DMS153 treated with DMSO at 0.1 percent for 48 hours (cell line): ENCODE results near the gene EYA4.

Experiments used
- DNase-seq: peaks from one replicate; lab custom pipeline; 2025; ENCODE audit not compliant: unreplicated experiment; lab: John Stamatoyannopoulos, UW

The EYA4 gene

GRCh38 chr6:133348846-133349245 is 107.7 kb downstream of the EYA4 start:
- DNase-seq = no peak

- no peak for DNase-seq
Observed at GRCh38 chr6:133350928-133351327, 109.8 kb downstream of the EYA4 start.

GRCh38 chr6:133352046-133352445 is 110.9 kb downstream of the EYA4 start:
- no peak for DNase-seq

GRCh38 chr6:133353061-133353460 is 111.9 kb downstream of the EYA4 start:
- no peak for DNase-seq

DNA sequence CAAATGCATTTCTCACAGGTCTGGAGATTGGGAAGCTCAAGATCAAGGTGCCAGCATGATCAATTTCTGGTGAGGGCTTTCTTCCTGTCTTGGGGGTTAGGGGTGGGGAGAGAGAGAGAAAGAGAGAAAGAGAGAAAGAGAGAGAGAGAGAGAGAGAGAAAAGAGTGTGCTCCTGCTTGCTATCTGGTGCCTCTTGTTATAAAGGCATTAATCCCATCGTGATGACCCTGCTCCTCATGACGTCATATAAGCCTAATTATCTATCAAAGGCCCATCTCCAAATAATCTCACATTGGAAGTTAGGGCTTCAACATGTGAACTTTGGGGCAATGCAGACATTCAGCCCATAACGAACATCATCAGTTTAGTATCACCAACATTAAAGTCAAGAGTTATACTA is 114.8 kb downstream of the EYA4 start:
- DNase-seq = no peak

DNA sequence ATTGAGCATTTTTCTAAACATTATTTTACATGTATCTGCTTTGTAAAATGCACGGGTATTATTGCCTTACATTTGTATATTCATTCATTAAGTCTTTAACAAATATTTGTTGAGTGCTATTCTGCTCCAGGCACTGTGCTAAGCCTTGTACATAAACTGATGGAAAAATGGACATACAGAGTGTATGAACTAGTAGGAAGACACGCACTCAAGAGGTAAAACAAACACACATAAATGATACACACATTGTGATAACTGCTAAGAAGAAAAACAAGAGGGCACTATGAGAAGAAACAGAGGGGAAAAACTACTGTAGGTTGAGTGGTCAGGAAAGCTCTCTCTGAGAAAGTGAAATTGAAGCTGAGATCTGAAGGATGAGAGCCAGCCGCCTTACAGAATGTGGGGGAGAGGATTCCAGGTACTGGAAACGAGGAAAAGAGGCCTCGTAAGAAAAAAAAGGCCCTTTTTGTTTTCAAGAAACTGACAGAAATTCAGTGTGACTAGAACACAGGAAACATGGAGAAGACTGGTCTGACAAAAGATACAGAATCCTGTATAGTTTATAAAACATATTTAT is 117.5 kb downstream of the EYA4 start:
- DNase-seq = no peak

DNA sequence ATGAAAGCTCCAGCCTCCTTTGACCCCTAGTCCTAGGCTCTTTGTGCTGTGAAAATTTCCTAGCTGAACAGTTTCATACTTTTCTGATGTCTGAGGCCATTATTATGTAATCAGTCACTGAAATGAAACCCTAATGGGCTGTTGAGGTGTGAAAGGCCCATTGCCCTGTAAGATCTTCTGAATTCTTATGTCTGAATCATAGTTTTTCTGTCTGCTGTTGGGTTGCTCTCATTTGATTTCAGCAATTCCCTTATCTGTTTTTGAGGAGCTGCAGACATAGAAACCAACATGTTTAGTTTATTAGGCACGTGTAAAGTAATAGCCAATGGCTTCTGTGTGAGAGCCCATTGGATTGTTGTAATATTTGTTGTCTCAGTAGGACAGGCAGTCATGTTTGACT is 118.1 kb downstream of the EYA4 start:
- no peak for DNase-seq

- no peak for DNase-seq
Observed at GRCh38 chr6:133359760-133360159, 118.6 kb downstream of the EYA4 start.

GRCh38 chr6:133360194-133360593 is 119.0 kb downstream of the EYA4 start:
- no peak for DNase-seq

GRCh38 chr6:133362813-133363212 is 121.7 kb downstream of the EYA4 start:
- DNase-seq = no peak

GRCh38 chr6:133368664-133369063 is 127.5 kb downstream of the EYA4 start:
- DNase-seq = peak; percentile 41

- no peak for DNase-seq
Observed at GRCh38 chr6:133369773-133370272, 128.7 kb downstream of the EYA4 start.

DNA sequence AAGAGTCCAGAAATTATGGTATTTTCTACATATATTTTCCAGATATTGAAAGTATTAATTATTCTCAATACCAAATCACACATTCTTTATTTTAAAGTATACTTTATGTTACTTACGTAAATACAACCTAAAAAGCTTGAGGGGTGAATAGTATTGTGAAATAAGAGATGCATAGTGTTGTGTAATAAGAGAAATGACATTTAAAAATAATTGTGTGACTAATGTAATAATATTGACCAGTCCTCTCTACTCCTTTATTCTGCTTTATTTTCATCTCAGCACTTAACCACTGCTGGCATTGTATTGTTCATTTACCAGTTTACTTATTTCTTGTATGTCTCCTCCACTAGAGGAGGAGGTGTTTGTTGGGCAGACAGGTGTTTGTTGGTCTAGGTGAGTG is 135.6 kb downstream of the EYA4 start:
- DNase-seq = no peak

GRCh38 chr6:133377219-133377618 is 136.1 kb downstream of the EYA4 start:
- no peak for DNase-seq

GRCh38 chr6:133380047-133380446 is 138.9 kb downstream of the EYA4 start:
- DNase-seq = no peak

DNA sequence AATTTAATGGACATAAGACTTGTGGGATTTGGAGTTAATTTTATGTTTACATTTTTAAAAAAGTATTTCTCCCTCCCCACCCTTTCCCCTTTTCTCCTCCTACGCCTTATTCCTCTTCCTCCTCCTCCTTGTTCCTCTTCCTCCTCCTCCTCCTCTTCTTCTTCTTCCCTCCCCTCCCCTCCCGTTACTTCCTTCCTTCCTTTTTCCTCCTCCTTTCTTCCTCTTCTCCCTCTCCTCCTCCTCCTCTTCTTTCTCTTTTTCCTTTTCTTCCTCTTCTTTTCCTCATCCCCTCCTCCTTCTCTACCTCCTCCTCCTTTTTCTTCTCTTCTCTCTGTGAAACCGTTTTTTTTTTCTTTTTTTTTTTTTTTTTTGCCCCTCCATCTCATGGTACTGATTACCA is 139.6 kb downstream of the EYA4 start:
- no peak for DNase-seq

DNA sequence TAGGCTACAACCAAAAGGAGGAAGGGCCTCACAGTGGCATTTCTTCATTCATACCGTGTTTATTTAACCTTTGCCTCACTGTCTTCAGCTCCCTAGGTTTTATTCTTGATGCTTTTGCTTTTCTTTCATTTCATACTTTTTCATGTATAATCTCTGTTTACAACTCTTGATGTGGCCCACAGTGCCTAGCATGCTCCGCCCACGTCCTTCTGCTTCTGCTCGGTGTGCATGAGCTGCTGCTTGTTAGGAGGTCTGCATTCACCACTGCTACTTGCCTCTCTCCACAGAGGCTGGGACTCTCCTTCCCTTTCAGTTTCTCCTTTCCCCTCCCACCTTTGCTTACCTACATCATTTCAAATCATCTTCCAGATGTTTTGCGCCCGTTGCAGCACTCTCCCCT is 147.6 kb downstream of the EYA4 start:
- DNase-seq = no peak

DNA sequence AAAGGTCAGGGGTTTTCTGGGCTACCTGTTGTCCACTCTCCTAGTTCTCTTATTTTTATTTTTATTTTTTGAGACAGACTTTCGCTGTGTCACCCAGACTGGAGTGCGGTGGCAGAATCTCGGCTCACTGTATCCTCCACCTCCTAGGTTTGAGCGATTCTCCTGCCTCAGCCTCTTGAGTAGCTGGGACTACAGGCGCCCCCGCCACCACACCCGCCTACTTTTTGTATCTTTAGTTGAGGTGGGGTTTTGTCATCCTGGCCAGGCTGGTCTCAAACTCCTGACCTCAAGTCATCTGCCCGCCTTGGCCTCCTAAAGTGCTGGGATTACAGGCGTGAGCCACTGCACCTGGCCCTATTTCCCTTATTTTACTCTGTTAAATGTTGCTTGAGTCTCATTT is 149.0 kb downstream of the EYA4 start:
- DNase-seq = no peak

DNA sequence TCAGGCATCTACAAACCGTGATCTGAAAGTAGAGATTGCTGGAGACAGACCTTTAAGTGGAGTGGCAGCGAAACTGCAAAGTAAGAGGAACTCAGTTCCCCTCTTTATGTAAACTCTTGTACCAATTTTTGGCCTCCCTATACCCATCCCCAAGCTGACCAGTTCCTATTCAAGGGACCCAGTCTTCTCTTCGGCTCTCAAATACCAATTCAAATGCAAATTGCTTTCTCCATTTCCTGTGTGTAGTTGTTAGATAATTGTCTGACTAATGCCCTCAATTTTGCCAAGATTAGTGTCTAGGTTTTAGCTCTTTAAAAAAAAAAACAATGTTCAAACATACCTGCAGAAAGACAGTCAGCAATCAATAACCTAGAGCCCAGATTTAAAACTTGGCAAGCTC is 150.9 kb downstream of the EYA4 start:
- DNase-seq = no peak

DNA sequence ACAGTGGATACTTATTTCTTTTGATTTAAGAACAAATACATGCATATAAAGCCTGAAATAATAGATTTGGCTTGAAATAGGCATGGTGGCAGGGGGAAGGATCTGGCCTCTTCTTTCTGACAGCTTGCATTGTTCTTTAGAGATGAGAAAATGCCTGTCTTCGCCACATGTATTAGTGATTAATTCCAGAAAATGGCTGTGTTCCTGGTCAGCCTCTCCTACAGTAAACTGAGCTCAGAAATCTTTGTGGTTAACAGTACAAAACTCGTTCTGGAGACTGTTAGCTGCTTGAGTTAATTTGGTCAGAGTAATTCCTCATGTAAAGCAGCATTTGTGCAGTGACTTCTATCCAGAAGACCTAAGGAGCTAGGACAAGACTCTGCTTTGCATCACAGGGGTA is 151.5 kb downstream of the EYA4 start:
- DNase-seq = no peak

DNA sequence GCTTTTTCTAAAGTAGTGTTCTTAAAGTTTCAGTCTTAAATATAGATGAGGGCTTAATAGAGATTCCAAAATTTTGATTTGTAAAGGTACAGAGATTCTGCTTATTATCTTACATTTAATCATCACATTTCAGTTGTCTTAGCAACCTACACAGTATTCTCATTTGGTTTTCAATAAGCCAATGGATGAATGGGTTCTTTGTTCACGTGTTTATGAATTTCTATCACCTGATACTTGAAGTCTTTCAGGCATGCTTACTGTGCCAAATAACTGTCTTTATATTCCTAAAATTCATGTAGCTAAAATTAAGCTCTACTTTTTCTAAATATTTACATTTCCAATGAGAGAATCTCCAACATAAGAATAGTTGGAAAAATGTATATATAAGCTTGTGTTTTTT is 152.7 kb downstream of the EYA4 start:
- no peak for DNase-seq

GRCh38 chr6:133394630-133395029 is 153.5 kb downstream of the EYA4 start:
- DNase-seq = no peak

DNA sequence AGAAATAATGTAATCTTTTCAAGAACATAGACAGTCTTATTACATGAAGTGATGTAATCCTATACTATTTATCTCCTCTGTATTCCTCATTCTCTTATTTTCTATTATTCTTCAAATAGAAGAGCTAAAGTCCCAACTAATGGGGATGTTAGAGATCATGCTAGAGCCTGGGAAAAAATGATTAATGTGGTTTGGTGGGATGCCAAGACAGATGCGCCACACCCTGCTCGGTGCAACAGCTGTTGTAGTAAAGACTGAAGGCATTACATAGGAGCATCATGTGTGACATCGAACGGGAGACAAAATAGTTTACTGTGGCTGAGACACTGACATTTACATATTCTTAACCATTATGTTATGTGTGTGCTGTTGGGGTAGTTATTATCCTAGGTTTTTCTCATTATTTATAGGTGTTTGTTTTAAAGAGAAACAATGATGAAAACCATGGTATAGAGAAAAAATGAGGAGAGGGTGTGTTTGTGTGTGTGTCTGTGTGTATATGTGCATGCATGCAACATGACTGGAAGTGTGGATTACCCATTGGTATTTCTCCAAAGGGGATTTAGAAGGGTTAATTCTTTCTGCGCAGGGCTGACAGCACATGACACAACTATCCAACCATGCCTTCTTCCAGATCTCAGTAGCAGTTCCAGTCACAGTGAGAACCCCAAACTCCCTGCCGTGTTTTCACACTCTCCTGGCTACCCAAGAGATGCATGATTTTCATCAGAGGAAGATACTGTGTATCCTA is 155.3 kb downstream of the EYA4 start:
- DNase-seq = no peak
